Immature natural killer cell (primary cell): ENCODE data around the gene PPFIBP2. TPM values are rescaled to one million over a fixed set of nuclear protein-coding genes. Genes with fewer than 3 reads are reported as not detected.

Source experiments
- DNase-seq, 3 donors: peaks; one replicate each; pipeline ENCODE4 v3.0.0; 2022; ENCODE audit warnings: mixed read lengths in 1 of 3
- H3K27ac Mint-ChIP-seq, 6 donors: one replicate each; pipeline ENCODE4 v1.8.0; 2020; ENCODE audit warnings: mixed read lengths in 6 of 6, mild to moderate bottlenecking in 5 of 6, inconsistent platforms in 4 of 6, moderate library complexity in 3 of 6
- H3K27me3 Mint-ChIP-seq, 3 donors: one replicate each; pipeline ENCODE4 v1.8.0; 2020 to 2021; ENCODE audit warnings: low read depth in 3 of 3, mild to moderate bottlenecking in 3 of 3, mixed read lengths in 3 of 3, moderate library complexity in 3 of 3, inconsistent platforms in 1 of 3
- H3K36me3 Mint-ChIP-seq, 3 donors: one replicate each; pipeline ENCODE4 v1.8.0; 2020; ENCODE audit warnings: mixed read lengths in 3 of 3, inconsistent platforms in 2 of 3, mild to moderate bottlenecking in 2 of 3
- H3K4me1 Mint-ChIP-seq, 2 donors: one replicate each; pipeline ENCODE4 v1.8.0; 2020; ENCODE audit warnings: inconsistent platforms in 2 of 2, mild to moderate bottlenecking in 2 of 2, mixed read lengths in 2 of 2, moderate library complexity in 1 of 2
- H3K4me3 Mint-ChIP-seq, 5 donors: one replicate each; pipeline ENCODE4 v1.8.0; 2020; ENCODE audit warnings: mild to moderate bottlenecking in 5 of 5, mixed read lengths in 5 of 5, inconsistent platforms in 3 of 5, moderate library complexity in 3 of 5
- H3K9me3 Mint-ChIP-seq, 6 donors: one replicate each; pipeline ENCODE4 v1.8.0; 2020; ENCODE audit warnings: mild to moderate bottlenecking in 6 of 6, mixed read lengths in 6 of 6, inconsistent platforms in 4 of 6, moderate library complexity in 3 of 6
- polyA plus RNA-seq, 3 donors: library from polyadenylated mRNA; unstranded; fragments of 300-500 nt; fragmentation: Illumina TruSeq; gene quantifications; one replicate each; pipeline ENCODE4 v1.2.3, GENCODE V29; 2021

PPFIBP2 gene
- polyA plus RNA-seq, 3 donors from 2014 or later = 0.52 to 5.3 (median 1.9) TPM

DNA sequence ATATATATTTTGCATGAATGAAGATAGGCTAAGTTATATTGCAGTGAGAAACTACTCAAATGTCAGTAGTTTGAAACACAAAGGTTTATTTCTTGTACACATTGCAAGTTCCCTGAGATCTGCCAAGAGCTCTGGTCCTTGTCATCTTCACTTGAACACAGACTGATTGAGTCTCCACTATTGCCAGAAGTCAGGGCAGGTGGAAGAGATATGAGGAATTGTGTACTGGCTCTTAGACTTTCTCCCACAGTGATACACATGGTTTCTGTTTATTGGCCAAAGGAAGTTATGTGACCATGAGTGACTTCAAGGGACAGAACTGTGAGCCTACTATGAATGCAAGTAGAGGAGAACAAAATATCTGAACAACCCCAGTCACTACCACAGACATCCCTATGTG is 44.2 kb downstream of the PPFIBP2 start:
- Mint-ChIP-seq H3K36me3 (peaks cover 0 to 3% (median 0%) of the 10 kb centered on the region in 3 donors), H3K4me1 (no peaks in the 10 kb centered on the region), H3K4me3 (no peak overlapping the region), H3K27ac (no peak overlapping the region), H3K9me3 (no peaks in the 10 kb centered on the region), H3K27me3 (peaks cover 0 to 5% (median 1%) of the 10 kb centered on the region in 3 donors)
- no peak for DNase-seq

DNA sequence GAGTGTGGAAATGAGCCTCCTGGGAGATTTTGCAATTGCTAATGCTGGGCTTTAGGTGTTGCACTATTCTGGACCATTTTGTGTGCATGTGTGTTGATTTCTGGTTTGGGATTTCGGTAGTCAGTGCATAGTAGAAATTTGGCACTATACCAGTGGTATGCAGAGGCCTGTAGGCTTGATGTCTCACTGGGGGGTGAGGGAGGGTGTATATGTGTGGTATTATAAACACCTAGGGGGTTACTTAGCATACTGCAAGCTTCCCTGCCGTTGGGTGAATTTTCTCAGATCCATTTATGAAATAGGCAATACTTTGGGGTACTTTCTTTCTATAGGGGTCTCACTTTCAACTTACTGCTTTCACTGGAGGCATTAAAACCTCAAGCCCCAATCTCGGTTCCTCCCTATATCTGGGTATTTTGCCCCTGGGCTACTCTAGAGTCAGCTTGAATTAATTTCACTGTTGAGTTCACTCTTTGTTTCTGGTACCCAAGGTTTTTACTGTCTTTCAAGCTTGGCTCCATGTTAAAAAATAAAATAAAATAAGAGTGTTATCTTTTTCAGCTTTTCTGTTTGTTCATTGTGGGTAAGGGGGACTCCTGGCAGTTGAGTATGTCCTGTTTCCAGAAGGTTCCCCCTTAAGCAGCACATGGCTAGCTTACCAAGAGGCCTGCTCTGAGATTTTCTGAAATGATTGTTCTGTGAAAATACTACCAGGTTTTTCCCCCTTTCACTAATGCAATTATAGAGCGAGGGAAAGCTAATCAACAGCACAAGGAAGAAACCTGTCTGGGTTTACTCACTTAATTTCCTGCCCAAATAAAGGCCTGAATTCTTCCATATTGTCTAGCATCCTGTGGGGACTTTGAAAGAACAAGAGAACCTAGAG is 45.8 kb downstream of the PPFIBP2 start:
- H3K9me3 Mint-ChIP-seq = no peaks in the 10 kb centered on the region

DNA sequence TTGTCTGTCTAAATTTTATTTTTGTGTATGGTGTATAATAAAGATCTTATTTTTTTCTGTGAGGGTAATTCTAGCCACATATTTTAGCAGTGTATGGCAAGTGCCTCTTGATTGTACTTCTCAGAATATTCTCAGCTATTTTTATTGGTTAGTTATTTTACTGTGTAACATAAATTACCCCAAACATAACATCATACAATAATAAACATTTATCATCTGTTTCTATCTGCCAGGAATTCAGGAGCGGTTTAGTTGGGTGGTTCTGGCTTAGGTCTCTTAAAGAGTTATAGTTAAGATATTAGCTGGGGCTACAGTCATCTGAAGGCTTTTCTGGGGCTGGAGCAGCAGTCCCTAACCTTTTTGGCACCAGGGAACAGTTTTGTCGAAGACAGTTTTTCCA is 47.8 kb downstream of the PPFIBP2 start:
- H3K27ac Mint-ChIP-seq = no peak overlapping the region
- peaks cover 0 to 6% (median 3%) of the 10 kb centered on the region in 3 donors for H3K36me3 Mint-ChIP-seq

More for the DNA sequence above, 45.8 kb downstream of the PPFIBP2 start:
- peaks cover 0 to 5% (median 1%) of the 10 kb centered on the region in 3 donors for H3K27me3 Mint-ChIP-seq
- peaks cover 0 to 3% (median 0%) of the 10 kb centered on the region in 3 donors for H3K36me3 Mint-ChIP-seq
- no peak for DNase-seq
- peak overlapping the region in 1 of 6 donors; percentile 54 for H3K27ac Mint-ChIP-seq
- no peaks in the 10 kb centered on the region for H3K4me1 Mint-ChIP-seq
- no peak overlapping the region for H3K4me3 Mint-ChIP-seq

DNA sequence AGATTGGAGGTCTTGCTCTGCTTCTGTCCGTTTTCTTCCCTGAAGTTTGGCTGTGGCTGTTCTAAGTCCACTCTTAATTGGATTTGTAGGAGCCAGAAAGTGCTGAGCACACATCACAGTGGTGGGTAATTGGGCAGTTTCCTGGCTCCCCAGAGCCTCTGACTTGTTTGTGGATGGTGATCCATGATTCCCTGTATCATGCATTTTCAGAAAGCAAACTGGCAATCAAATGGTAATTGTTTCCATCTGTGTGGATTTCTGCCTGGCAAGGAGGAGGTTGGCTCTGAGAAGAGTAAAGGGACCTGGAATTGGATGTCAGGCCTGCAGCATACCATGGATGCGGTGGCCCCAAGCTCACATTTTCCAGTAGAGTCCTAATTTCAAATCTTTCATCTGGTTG is 49.5 kb downstream of the PPFIBP2 start:
- H3K4me3 Mint-ChIP-seq = no peak overlapping the region
- no peaks in the 10 kb centered on the region for H3K4me1 Mint-ChIP-seq
- H3K9me3 Mint-ChIP-seq = no peaks in the 10 kb centered on the region
- H3K27ac Mint-ChIP-seq = no peak overlapping the region
- peaks cover 0 to 15% (median 13%) of the 10 kb centered on the region in 3 donors for H3K36me3 Mint-ChIP-seq
- peaks cover 0 to 4% (median 4%) of the 10 kb centered on the region in 3 donors for H3K27me3 Mint-ChIP-seq
- no peak for DNase-seq

More for the DNA sequence above, 47.8 kb downstream of the PPFIBP2 start:
- H3K4me3 Mint-ChIP-seq = no peak overlapping the region
- H3K9me3 Mint-ChIP-seq = no peaks in the 10 kb centered on the region
- no peaks in the 10 kb centered on the region for H3K4me1 Mint-ChIP-seq
- DNase-seq = no peak
- peaks cover 0 to 7% (median 3%) of the 10 kb centered on the region in 3 donors for H3K27me3 Mint-ChIP-seq

DNA sequence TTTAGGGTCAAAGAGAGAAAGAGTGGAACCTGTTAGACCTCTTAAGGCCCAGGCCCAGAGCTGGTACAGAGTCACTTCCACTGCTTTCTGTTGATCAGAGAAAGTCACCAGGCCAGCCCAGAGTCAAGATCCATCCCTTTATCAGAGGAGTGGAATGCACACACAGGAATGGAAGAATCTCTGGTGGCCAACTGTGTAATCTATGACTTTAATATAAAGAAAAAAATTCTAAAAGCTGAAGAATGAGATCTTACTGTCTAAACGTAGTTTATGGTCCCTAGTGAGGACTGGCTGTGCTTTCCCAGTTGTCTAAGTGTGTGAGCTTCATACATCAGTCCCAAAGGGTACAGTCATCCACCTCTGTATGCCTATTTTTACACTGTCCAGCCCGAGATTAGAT is 51.0 kb downstream of the PPFIBP2 start:
- peaks cover 0 to 11% (median 4%) of the 10 kb centered on the region in 3 donors for H3K27me3 Mint-ChIP-seq
- no peaks in the 10 kb centered on the region for H3K4me1 Mint-ChIP-seq
- DNase-seq = no peak
- no peak overlapping the region for H3K27ac Mint-ChIP-seq
- H3K9me3 Mint-ChIP-seq = no peaks in the 10 kb centered on the region
- peaks cover 0 to 18% (median 13%) of the 10 kb centered on the region in 3 donors for H3K36me3 Mint-ChIP-seq
- H3K4me3 Mint-ChIP-seq = no peak overlapping the region

DNA sequence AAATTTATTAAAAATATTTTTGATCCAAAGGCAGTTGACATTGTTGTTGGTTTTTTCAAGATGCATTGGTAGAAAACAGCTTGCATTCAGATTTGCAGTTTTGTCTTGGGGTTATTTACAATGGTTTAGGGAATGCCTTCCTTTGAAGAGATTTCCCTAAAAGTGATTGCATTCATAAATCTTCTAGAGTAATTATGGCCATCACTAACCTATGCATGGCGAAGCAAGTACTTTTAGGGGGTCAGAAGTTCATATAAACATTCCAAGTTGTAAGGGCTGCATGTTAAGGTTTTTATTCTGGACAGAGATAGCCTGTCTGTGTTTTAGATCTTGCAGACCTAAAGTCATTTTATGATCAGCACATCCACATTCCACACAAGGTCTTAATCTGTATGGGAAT is 53.5 kb downstream of the PPFIBP2 start:
- Mint-ChIP-seq H3K27ac (no peak overlapping the region), H3K36me3 (peaks cover 2 to 18% (median 13%) of the 10 kb centered on the region in 3 donors)

DNA sequence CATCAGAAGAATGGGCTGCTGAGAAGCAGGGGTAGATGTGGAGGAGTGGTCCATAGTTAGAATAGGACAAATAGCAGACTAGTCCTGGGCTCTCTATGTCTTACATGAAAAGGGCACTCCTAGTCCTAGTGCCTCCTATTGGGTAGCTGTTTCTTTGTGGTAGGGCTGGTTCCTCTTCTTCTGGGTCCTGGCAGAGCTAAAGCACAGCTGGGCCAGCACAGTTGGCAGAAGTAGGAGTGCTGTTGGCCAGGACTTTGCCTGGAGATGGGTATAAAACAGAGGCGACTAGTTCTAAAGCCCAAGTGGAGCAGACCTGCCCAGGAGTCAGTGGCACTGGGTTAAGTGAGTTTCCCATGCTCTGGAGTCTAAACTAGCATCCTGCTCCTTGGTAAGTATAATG is 55.2 kb downstream of the PPFIBP2 start:
- Mint-ChIP-seq H3K36me3 (peaks cover 4 to 21% (median 13%) of the 10 kb centered on the region in 3 donors), H3K4me3 (no peak overlapping the region), H3K27me3 (peaks cover 2 to 16% (median 2%) of the 10 kb centered on the region in 3 donors), H3K9me3 (no peaks in the 10 kb centered on the region), H3K27ac (no peak overlapping the region), H3K4me1 (peaks cover 0 to 1% of the 10 kb centered on the region in 2 donors)
- no peak for DNase-seq

More for the DNA sequence above, 53.5 kb downstream of the PPFIBP2 start:
- no peaks in the 10 kb centered on the region for H3K9me3 Mint-ChIP-seq
- H3K27me3 Mint-ChIP-seq = peaks cover 2 to 14% (median 2%) of the 10 kb centered on the region in 3 donors
- no peak overlapping the region for H3K4me3 Mint-ChIP-seq
- no peak for DNase-seq
- peaks cover 0 to 1% of the 10 kb centered on the region in 2 donors for H3K4me1 Mint-ChIP-seq

DNA sequence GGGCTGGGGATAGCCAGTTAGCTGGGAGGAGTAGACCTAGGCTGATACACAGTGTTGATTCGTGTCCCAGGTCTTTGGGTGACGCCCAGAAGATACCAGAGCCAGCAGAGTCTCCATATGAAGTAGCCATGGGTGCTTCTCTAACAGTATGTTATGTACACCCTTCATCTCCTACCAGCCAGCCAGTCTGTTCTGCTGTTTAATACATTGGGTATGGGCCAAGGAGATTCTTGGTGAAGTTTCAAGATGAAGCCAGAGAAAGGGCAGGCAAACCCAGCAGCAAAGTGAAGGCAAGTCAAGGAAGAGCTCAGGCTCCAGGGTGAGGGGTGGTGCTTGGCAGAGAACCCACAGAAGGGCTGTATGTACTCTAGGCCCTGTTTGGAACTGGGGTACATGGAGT is 56.4 kb downstream of the PPFIBP2 start:
- Mint-ChIP-seq H3K4me1 (peaks cover 2 to 3% of the 10 kb centered on the region in 2 donors), H3K27ac (no peak overlapping the region), H3K36me3 (peaks cover 8 to 21% (median 13%) of the 10 kb centered on the region in 3 donors), H3K4me3 (no peak overlapping the region), H3K9me3 (no peaks in the 10 kb centered on the region), H3K27me3 (peaks cover 2 to 21% (median 3%) of the 10 kb centered on the region in 3 donors)
- no peak for DNase-seq

DNA sequence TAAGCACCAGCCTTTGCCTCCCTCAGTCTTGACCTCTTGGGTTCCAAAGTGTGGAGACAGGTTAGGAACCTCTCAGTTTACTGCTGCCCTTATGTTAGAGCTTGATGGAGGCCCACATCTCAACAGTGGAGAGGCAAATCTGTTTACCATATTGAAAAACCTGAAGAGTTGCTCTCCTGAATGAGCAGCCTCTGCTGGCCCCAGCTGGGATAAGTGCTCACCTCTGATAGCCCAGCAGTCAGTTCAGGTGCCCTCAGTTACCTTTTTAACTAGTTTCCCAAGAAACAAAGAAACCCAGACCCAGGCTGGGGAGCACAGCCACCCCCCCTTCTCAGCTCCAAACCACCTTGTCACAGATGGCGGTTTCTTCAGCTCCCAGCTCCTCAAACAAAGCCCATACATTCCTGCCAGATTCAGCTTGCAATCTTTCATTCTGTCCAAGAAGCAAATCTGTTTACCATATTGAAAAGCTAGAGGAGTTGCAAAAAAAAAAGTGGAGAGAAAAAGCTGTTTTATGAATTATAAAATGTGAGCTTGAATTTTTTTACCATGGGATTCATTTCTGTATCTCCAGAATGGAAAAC is 57.2 kb downstream of the PPFIBP2 start:
- DNase-seq = no peak
- Mint-ChIP-seq H3K27ac (no peak overlapping the region), H3K4me1 (peaks cover 3 to 10% of the 10 kb centered on the region in 2 donors), H3K36me3 (peaks cover 8 to 17% (median 13%) of the 10 kb centered on the region in 3 donors), H3K27me3 (peaks cover 2 to 20% (median 4%) of the 10 kb centered on the region in 3 donors), H3K4me3 (no peak overlapping the region), H3K9me3 (no peaks in the 10 kb centered on the region)

DNA sequence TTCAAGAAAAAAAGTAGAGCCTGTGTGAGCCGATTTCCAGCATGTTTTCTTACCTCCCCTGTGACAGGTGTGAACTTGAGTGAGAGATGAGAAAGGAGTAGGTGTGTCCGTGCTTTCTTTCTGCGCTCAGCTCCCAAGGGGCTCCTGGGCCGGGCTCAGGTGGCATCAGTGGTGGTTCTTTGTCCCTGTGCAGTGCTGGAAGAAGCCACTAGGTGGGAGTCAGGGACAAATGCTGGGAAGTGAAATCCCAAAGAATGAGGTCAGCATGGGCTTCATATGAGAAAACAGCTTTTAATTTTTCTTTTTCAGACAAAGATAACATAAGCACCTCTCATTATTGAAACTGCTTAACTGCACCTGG is 57.8 kb downstream of the PPFIBP2 start:
- Mint-ChIP-seq H3K9me3 (no peaks in the 10 kb centered on the region), H3K4me1 (peaks cover 3 to 16% of the 10 kb centered on the region in 2 donors), H3K27ac (no peak overlapping the region), H3K36me3 (peaks cover 8 to 15% (median 13%) of the 10 kb centered on the region in 3 donors), H3K27me3 (peaks cover 2 to 19% (median 4%) of the 10 kb centered on the region in 3 donors), H3K4me3 (no peak overlapping the region)
- no peak for DNase-seq

DNA sequence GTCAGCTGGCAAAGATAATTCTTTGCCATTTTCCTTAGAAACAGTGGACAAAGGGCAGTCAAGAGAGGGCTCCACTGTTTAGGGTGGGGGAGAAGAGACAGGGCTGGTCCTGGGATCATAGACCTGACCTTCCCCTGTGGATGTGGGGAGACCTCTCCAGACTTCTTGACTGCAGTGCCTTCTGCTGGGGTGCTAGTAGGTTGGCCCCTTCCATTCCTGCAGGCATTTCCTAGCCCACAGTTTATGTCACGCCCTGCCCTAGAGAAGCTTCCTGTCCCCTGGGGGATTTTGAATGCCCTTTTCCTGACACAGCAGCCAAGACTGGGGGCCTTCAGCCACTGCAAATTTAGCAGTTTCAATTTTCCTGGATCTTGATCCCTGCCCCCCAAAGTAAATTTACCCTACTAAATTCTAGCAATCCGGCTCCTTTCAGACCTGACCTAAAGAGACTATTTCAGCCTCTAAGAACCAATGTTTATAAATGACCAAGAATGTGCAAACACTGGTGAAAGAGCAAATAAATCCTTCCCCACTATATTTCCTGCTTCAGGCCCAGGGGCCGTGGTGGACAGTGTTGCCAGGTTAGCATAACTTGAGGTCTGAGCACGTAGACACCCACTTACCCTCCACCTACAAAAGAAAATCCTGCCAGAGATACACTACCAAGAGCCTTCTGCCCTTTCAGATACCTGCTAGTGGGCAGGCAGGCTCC is 58.4 kb downstream of the PPFIBP2 start:
- H3K27ac Mint-ChIP-seq = no peak overlapping the region
- no peaks in the 10 kb centered on the region for H3K9me3 Mint-ChIP-seq
- H3K27me3 Mint-ChIP-seq = peaks cover 2 to 17% (median 4%) of the 10 kb centered on the region in 3 donors
- H3K4me3 Mint-ChIP-seq = no peak overlapping the region
- peaks cover 5 to 21% of the 10 kb centered on the region in 2 donors for H3K4me1 Mint-ChIP-seq
- DNase-seq = no peak
- peaks cover 8 to 12% (median 9%) of the 10 kb centered on the region in 3 donors for H3K36me3 Mint-ChIP-seq

DNA sequence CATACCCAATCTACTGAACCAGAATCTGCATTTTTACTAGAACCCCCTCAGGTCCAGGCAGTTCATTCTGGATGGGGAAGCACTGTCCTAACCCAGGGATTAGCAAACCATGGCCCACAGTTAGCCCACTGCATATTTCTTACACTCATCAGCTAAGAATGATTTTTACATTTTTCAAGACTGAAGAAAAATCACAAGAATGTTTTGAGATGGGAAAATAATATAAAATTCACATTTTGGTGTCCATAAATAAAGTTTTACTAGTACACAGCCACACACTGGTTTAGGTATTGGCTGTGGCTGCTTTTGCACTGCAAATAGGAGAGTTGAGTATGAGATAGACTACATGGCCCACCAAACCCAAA is 59.4 kb downstream of the PPFIBP2 start:
- H3K9me3 Mint-ChIP-seq = no peaks in the 10 kb centered on the region
- H3K4me3 Mint-ChIP-seq = no peak overlapping the region
- no peak overlapping the region for H3K27ac Mint-ChIP-seq
- peaks cover 2 to 8% (median 7%) of the 10 kb centered on the region in 3 donors for H3K36me3 Mint-ChIP-seq
- H3K4me1 Mint-ChIP-seq = peaks cover 15 to 31% of the 10 kb centered on the region in 2 donors
- DNase-seq = no peak
- peaks cover 2 to 19% (median 4%) of the 10 kb centered on the region in 3 donors for H3K27me3 Mint-ChIP-seq

DNA sequence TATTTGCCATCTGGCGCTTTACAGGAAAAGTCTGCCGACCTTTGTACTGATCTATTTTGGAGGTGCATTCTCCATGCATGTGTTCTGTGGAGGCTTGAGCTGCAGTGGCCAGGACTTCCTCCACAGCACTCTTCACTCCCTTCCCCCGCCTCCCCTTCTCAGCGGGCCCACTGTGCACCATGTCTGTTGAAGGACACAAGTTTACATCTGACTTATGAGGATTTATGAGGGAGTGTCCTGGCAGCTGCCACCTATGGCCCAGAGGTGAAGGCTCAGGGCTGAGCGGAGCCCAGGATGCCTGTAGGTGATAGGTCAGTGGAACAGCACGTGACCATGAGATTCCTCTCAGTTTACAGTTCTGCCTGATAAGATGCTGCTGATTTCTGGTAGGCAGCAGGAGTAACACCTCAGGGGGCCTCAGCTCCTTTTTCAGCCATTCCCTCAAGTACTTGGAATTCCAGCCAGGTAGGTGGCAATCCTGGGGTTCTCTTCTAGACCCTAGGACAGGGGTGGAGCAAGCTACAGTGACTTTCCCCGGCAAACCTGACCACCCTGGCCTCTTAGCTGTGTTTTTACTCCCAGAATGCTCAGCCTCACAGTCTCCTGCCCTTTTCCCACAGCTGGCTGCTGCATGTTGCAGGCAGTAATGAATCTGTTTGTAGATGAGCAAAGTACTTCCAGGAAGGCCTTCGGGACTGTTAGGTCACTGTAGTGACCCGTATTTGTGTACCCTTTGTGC is 59.9 kb downstream of the PPFIBP2 start:
- Mint-ChIP-seq H3K9me3 (no peaks in the 10 kb centered on the region), H3K36me3 (peaks cover 0 to 8% (median 3%) of the 10 kb centered on the region in 3 donors), H3K4me1 (peaks cover 20 to 37% of the 10 kb centered on the region in 2 donors), H3K27me3 (peaks cover 2 to 19% (median 4%) of the 10 kb centered on the region in 3 donors), H3K27ac (no peak overlapping the region), H3K4me3 (no peak overlapping the region)
- DNase-seq = no peak
